Testis (tissue), 3 donors: ENCODE measurements around the gene NLRP10. TPM values are rescaled to one million over a fixed set of nuclear protein-coding genes. Genes with fewer than 3 reads are reported as not detected.

Experiments
- DNase-seq: peaks from one replicate; pipeline ENCODE4 v3.0.0-alpha.2; 2019
- H3K27ac ChIP-seq, 2 donors: fragments of 200-600 bp; sonication (generic); one replicate each; pipeline ENCODE4 v1.5.1; 2019
- H3K27me3 ChIP-seq: fragments of 200-600 bp; sonication (generic); one replicate; pipeline ENCODE4 v1.5.1; 2019
- H3K36me3 ChIP-seq: fragments of 200-600 bp; sonication (generic); one replicate; pipeline ENCODE4 v1.5.1; 2017; ENCODE audit warnings: low read depth; ENCODE audit errors: missing control alignments
- H3K4me1 ChIP-seq: fragments of 200-600 bp; sonication (generic); one replicate; pipeline ENCODE4 v1.5.1; 2019
- H3K4me3 ChIP-seq, 2 donors: fragments of 200-600 bp; sonication (generic); one replicate each; pipeline ENCODE4 v1.5.1; 2017 to 2019
- H3K9me3 ChIP-seq: fragments of 200-600 bp; sonication (generic); one replicate; pipeline ENCODE4 v1.5.1; 2017
- CTCF ChIP-seq, 3 experiments: fragments of 450-650 bp in 2 of 3; fragments of 200-600 bp in 1 of 3; sonication (generic) in 1 of 3; IDR thresholded peaks; one replicate each; pipeline ENCODE4 v1.5.1; 2016 to 2019; ENCODE audit warnings: antibody characterized with exemption in 3 of 3, mild to moderate bottlenecking in 2 of 3, moderate library complexity in 1 of 3
- POLR2A ChIP-seq: fragments of 450-650 bp; IDR thresholded peaks from one replicate; pipeline ENCODE4 v1.6.1; 2017; ENCODE audit warnings: antibody characterized with exemption, mild to moderate bottlenecking, moderate library complexity
- WGBS, 2 donors: methylation state at CpG; one replicate each; pipeline ENCODE4 v1.1.5; 2018; 5-methylcytosine and 5-hydroxymethylcytosine counted together
- intact Hi-C: fragments of 100-400 bp; cut with DNase I; formaldehyde crosslinking; loops from one replicate; pipeline ENCODE4 v1.15.1; 2023; ENCODE audit warnings: low total_unique reads
- polyA plus RNA-seq: library from polyadenylated mRNA; stranded (reverse); fragments of 350-450 nt; fragmentation: Illumina TruSeq; extraction: RNeasy Lipid Tissue Mini Kit (QIAGEN cat#74804); gene quantifications from one replicate; pipeline ENCODE4 v1.2.3, GENCODE V29; 2014; ENCODE audit warnings: low read depth, low replicate concordance; ENCODE audit not compliant: insufficient read depth
- total RNA-seq, 2 donors: library from RNA; depleted of rRNA; stranded (reverse); fragments of >200 nt; gene quantifications; one replicate each; pipeline ENCODE4 v1.2.3, GENCODE V29; 2016

Gene NLRP10
- total and polyA plus RNA-seq, 3 donors from 2014 or later, result 0.13 TPM; not detected in 2

GRCh38 chr11:8009856-8010255 is 44.6 kb upstream of the NLRP10 start:
- TF ChIP-seq POLR2A (no peak), CTCF (IDR thresholded peaks at IDR 0.05) (no peak)
- H3K9me3 ChIP-seq, result no peaks in the 10 kb centered on the region
- no peak overlapping the region for H3K4me3 ChIP-seq
- intact Hi-C loops, result loop anchor here (10.0 kb wide), 1 partner anchor 85 kb away; no protein-coding TSS in a partner anchor
- 87 to 93% methylated on average over 3 of the region's 3 CpGs for WGBS, 2 donors
- no peaks in the 10 kb centered on the region for H3K4me1 ChIP-seq
- DNase-seq, result no peak
- H3K27ac ChIP-seq, result no peak overlapping the region
- no peaks in the 10 kb centered on the region for H3K36me3 ChIP-seq
- H3K27me3 ChIP-seq, result no peaks in the 10 kb centered on the region

GRCh38 chr11:8008212-8008611 is 43.0 kb upstream of the NLRP10 start:
- TF ChIP-seq CTCF (IDR thresholded peaks at IDR 0.05) (no peak), POLR2A (no peak)
- Histone ChIP-seq H3K4me3 (no peak overlapping the region), H3K4me1 (no peaks in the 10 kb centered on the region), H3K9me3 (no peaks in the 10 kb centered on the region), H3K36me3 (no peaks in the 10 kb centered on the region), H3K27ac (no peak overlapping the region), H3K27me3 (no peaks in the 10 kb centered on the region)
- DNase-seq, result no peak
- intact Hi-C loops, result no loop called here
- WGBS, 2 donors, result 28 to 41% methylated on average over 4 of the region's 4 CpGs

- no peaks in the 10 kb centered on the region for H3K27me3 ChIP-seq
- H3K27ac ChIP-seq, result no peak overlapping the region
- H3K4me3 ChIP-seq, result no peak overlapping the region
- H3K9me3 ChIP-seq, result no peaks in the 10 kb centered on the region
- intact Hi-C loops, result no loop called here
- peak; percentile 80 for DNase-seq
- no peak for TF ChIP-seq POLR2A
- TF ChIP-seq CTCF (IDR thresholded peaks at IDR 0.05), result peak; percentile 63 to 78 (median 64)
- no peaks in the 10 kb centered on the region for H3K4me1 ChIP-seq
- no peaks in the 10 kb centered on the region for H3K36me3 ChIP-seq
Observed at GRCh38 chr11:8006349-8006977, 41.2 kb upstream of the NLRP10 start.

GRCh38 chr11:8005556-8005955 is 40.3 kb upstream of the NLRP10 start:
- intact Hi-C loops, result no loop called here
- no peaks in the 10 kb centered on the region for H3K4me1 ChIP-seq
- H3K27me3 ChIP-seq, result no peaks in the 10 kb centered on the region
- TF ChIP-seq CTCF (IDR thresholded peaks at IDR 0.05) (no peak), POLR2A (no peak)
- H3K9me3 ChIP-seq, result no peaks in the 10 kb centered on the region
- no peak overlapping the region for H3K4me3 ChIP-seq
- no peak for DNase-seq
- no peak overlapping the region for H3K27ac ChIP-seq
- H3K36me3 ChIP-seq, result no peaks in the 10 kb centered on the region

- intact Hi-C loops, result no loop called here
- WGBS, 2 donors, result 90 to 100% methylated on average over 2 of the region's 2 CpGs
- H3K27ac ChIP-seq, result no peak overlapping the region
- no peaks in the 10 kb centered on the region for H3K9me3 ChIP-seq
- H3K36me3 ChIP-seq, result no peaks in the 10 kb centered on the region
- H3K4me1 ChIP-seq, result no peaks in the 10 kb centered on the region
- TF ChIP-seq CTCF (IDR thresholded peaks at IDR 0.05) (no peak), POLR2A (no peak)
- H3K4me3 ChIP-seq, result no peak overlapping the region
- no peaks in the 10 kb centered on the region for H3K27me3 ChIP-seq
- DNase-seq, result no peak
Observed at GRCh38 chr11:8004008-8004407, 38.8 kb upstream of the NLRP10 start.
